Epithelial cell of proximal tubule (primary cell): ENCODE data around the gene PRSS27. TPM values are rescaled to one million over a fixed set of nuclear protein-coding genes. Genes with fewer than 3 reads are reported as not detected.

Experiments used
- DNase-seq: peaks from one replicate; pipeline ENCODE4 v3.0.0-alpha.2; 2011; ENCODE audit warnings: low read depth
- H3K4me3 ChIP-seq: 2 replicates; pipeline ENCODE4 v1.5.1; 2011; ENCODE audit warnings: low read depth, mild to moderate bottlenecking, low read length
- CTCF ChIP-seq: conservative IDR thresholded peaks from 2 replicates; pipeline ENCODE4 v1.5.1; 2012; ENCODE audit warnings: low read depth, mild to moderate bottlenecking, low read length
- total RNA-seq: library from RNA; depleted of rRNA; stranded (reverse); fragments of >200 nt; gene quantifications from 2 replicates; pipeline ENCODE4 v1.2.3, GENCODE V29; 2015

The PRSS27 gene
- total RNA-seq, 1 donor from 2014 or later: 0.92 TPM

GRCh38 chr16:2752035-2752849 lies 32.2 kb upstream of the PRSS27 start, which contains the start of gene SRRM2:
TSS of gene SRRM2 (plus strand) at chr16:2752638. CDS start at chr16:2756365, 3,727 bp downstream.
- H3K4me3 ChIP-seq: peak within 1 kb of the TSS; percentile 90
- peak; percentile 3 for TF ChIP-seq CTCF
- peak; percentile 64 for DNase-seq

- H3K4me3 ChIP-seq: peak overlapping the region; percentile 90
- no peak for DNase-seq
- TF ChIP-seq CTCF: no peak
These were observed 31.6 kb upstream of the PRSS27 start for GRCh38 chr16:2751577-2752034.

GRCh38 chr16:2749936-2750335 lies 29.9 kb upstream of the PRSS27 start:
- TF ChIP-seq CTCF: no peak
- no peak for DNase-seq
- H3K4me3 ChIP-seq: no peak overlapping the region

- H3K4me3 ChIP-seq: no peak overlapping the region
- no peak for DNase-seq
- no peak for TF ChIP-seq CTCF
These were observed 29.5 kb upstream of the PRSS27 start for GRCh38 chr16:2749476-2749875.

GRCh38 chr16:2748757-2749455 lies 28.9 kb upstream of the PRSS27 start:
- H3K4me3 ChIP-seq: no peak overlapping the region
- DNase-seq: no peak
- TF ChIP-seq CTCF: no peak

GRCh38 chr16:2745961-2746360 lies 25.9 kb upstream of the PRSS27 start:
- no peak for TF ChIP-seq CTCF
- DNase-seq: no peak
- H3K4me3 ChIP-seq: no peak overlapping the region
